Choroid plexus epithelial cell (primary cell): ENCODE results near the gene CLMP.
"Not testable (repeated sequence)": the region's sequence is repeated elsewhere in the genome, so short reads cannot be mapped to it uniquely, and the experiment has no call there.

Experiments
- DNase-seq: peaks from one replicate; pipeline ENCODE4 v3.0.0-alpha.2; 2010; ENCODE audit warnings: low read depth
- H3K4me3 ChIP-seq: 2 replicates; pipeline ENCODE4 v1.5.1; 2011; ENCODE audit warnings: low read depth, mild to moderate bottlenecking, control low read depth, low read length, moderate library complexity
- TF ChIP-seq, protein P1 (sequence below): conservative IDR thresholded peaks from 2 replicates; pipeline ENCODE4 v1.5.1; 2011; ENCODE audit warnings: low read depth, mild to moderate bottlenecking, control low read depth, inconsistent platforms, low read length, moderate library complexity

Gene CLMP

DNA sequence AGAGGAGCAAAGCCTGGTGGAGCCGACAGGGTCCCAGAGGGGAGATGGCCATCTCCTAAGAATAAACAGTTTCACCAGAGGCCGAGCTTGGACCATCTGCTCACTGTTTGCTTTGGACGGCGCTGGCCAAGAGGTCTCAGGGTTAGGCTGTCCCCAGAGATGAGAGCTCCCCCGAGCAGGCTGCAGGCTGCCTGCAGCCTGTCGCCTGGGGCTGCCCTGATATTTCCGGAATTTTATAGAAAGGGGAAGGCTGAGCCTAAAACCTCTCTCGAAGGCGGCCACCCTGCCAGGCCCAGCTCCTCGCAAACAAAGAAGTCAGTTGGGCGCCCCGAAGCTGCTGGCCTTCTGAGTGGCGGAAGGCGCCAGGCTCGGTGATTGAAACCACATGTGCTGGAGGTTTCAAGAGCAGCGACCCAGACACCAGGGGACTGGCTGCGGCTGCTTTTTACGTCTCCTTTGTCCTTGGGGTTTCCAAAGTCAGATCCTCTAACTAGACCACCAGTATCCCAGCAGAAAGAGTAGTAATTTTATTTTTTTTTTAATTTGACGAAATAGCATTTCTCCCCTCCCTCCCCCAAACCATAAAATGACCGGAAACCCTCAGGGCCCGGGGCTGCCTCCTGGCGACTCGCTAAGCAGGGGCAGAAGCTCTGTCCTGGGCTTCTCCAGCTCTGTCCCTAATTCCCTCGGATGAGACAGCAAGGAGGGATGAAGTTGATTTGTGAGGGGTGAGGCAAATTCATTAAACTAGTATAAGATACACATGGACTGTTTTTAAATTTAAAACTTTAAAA is 57.4 kb downstream of the CLMP start:
- peak; percentile 75 for DNase-seq
- TF ChIP-seq, protein P1, sequence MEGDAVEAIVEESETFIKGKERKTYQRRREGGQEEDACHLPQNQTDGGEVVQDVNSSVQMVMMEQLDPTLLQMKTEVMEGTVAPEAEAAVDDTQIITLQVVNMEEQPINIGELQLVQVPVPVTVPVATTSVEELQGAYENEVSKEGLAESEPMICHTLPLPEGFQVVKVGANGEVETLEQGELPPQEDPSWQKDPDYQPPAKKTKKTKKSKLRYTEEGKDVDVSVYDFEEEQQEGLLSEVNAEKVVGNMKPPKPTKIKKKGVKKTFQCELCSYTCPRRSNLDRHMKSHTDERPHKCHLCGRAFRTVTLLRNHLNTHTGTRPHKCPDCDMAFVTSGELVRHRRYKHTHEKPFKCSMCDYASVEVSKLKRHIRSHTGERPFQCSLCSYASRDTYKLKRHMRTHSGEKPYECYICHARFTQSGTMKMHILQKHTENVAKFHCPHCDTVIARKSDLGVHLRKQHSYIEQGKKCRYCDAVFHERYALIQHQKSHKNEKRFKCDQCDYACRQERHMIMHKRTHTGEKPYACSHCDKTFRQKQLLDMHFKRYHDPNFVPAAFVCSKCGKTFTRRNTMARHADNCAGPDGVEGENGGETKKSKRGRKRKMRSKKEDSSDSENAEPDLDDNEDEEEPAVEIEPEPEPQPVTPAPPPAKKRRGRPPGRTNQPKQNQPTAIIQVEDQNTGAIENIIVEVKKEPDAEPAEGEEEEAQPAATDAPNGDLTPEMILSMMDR = peak; percentile 34
- peak overlapping the region; percentile 34 for H3K4me3 ChIP-seq

DNA sequence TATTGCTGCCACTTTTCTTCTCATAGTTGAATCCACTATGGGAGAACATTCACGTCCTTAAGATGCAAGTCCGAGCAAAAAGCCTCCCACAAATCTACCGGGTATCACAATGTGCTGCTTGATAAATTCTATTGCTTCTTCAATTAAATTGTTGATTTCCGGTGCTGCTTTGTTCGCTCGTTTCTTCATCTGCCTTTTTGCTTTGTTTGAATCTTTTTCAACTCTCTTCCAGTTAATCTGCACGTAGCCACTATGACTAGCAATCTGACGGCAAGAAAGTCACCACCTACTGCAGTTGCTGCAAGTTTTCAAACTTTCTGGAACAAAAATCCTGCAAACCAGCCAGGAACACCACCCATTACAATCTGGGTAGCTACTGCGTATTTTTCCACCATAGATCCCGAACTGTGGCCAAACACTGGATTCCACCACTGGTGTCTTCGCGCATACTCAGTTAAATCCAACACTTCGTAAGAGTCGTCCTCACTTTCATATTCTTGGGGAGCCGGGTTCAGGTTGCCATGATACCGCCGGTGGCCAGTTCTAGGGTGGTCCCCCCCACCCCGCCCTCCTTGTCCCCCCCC is 59.1 kb downstream of the CLMP start:
- TF ChIP-seq, protein P1 = no peak
- no peak overlapping the region for H3K4me3 ChIP-seq
- DNase-seq = no peak

DNA sequence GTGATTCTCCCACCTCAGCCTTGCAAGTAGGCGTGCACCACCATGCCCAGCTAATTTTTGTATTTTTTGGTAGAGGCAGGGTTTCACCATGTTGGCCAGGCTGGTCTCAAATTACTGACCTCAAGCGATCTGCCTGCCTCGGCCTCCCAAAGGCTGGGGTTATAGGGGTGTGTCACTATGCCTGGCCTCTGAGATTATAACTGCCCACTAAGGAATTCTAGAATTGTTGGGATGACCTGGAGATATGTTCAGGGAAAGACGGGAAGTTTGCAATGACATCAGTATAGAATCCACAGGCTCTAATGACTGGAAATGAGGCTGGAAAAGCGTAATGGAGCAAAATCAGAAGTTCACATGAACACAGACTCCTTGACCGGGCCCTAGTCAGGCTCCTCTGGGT is 62.2 kb downstream of the CLMP start:
- no peak for DNase-seq
- H3K4me3 ChIP-seq = no peak overlapping the region
- TF ChIP-seq, protein P1 = no peak

- not testable (repeated sequence) for H3K4me3 ChIP-seq, DNase-seq
Observed at GRCh38 chr11:123132034-123132766, 62.8 kb downstream of the CLMP start.

DNA sequence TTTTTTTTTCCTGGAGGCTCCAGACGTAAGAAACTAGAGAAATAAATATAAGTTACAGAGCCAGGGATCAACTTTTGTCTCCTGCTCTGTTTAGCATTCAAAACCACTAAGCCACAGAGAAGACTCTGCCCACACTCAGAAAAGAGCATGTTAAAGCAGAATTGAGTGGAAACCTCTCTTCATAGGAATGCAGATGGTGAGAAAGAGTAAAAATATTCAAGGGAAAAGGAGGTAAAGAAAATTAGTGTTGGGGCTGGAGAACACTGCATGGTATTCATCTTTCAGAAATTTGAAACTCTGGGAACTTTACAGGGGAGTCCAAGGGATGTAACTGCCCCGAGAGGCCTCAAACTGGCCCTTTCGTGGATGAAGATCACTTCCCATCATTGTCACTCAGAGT is 65.1 kb downstream of the CLMP start:
- no peak overlapping the region for H3K4me3 ChIP-seq
- DNase-seq = peak; percentile 67
- TF ChIP-seq, protein P1 = no peak

DNA sequence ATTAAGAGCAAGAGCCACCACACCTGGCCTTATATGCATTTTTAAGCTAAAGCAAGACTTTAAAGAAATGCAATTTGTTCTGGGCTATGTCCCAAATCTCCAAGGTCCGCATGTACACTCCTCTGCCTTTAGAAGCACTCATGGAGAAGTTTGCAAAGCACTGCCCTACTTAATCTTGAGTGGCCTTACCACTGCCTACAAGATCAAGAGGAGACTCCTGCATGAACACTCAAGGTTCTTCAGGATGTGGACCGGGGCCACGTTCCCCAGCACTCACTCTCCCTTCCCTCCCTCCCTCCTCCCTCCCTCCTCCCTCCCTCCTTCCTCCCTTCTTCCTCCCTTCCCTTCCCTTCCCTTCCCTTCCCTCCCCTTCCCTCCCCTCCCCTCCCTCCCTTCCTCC is 69.9 kb downstream of the CLMP start:
- TF ChIP-seq, protein P1 = no peak
- DNase-seq = no peak
- H3K4me3 ChIP-seq = no peak overlapping the region

DNA sequence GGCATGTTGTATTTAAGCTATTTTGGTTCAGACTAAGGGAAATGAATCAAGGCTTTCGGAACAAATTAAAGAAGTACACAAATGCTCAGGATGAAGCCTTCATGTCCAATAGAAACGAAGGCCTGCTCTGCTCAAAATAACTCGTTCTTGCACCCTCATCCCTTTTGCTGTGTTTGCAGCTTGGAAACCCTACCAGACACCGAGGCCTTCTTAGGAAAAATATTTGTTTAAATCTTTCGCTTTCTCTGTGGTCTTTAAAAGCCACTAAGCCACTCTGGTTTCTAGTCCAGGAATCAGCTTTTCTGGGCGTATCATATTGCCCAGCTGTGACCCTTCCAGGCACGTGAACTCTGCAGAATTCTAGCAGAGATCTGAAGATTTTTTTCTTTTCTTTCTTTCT is 72.2 kb downstream of the CLMP start:
- H3K4me3 ChIP-seq = no peak overlapping the region
- TF ChIP-seq, protein P1 = no peak
- DNase-seq = peak; percentile 48
